ENCODE data around the gene RMRP. TPM values are rescaled to one million over a fixed set of nuclear protein-coding genes. Genes with fewer than 3 reads are reported as not detected.

The RMRP gene
- total RNA-seq, 4 donors from 2014 or later = 1,246 to 15,173 (median 11,383) TPM

DNA sequence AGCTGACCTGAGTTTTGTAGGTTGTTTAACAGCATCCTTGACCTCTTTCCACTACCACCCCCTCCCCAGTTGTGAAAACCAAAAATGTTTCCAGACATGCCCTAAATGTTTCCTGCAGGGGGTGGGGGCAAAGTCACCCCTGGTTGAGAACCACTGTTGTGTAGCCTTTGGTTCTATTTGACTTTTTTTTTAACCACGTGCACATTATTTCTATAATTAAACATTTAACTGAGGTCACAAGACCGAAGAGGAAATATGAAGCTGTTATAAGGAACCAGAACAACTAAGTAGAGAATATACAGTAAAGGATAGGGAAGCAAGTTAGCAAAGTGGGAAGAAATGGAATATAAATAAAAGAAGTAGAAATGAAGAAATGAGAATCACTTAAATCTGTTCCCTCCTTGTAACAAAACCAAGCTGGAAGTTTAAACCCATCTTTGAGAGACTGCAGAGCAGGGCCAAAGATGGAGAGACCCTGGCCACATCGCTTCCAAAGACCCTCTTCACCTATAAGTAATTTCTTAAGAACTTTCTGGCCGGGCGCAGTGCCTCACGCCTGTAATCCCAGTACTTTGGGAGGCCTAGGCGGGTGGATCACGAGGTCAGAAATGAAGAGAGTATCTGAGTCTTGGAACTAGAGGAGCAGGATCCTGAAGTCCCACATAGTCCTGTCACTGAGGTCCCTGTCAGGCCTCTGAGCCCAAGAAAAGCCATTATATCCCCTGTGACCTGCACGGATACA is 21.5 kb downstream of the RMRP start:
- H3K27ac ChIP-seq = no peak overlapping the region
- 85% methylated on average over 9 of the region's 9 CpGs for WGBS

GRCh38 chr9:35635730-35636129 is 22.1 kb downstream of the RMRP start:
- DNase-seq (ENCODE audit: low spot score in 2 of 2) = no peak

More for the DNA sequence above, 21.5 kb downstream of the RMRP start:
- Histone ChIP-seq H3K4me3 (no peak overlapping the region), H3K4me1 (no peaks in the 10 kb centered on the region), H3K27me3 (no peaks in the 10 kb centered on the region), H3K36me3 (no peaks in the 10 kb centered on the region), H3K9me3 (no peaks in the 10 kb centered on the region)
- DNase-seq (ENCODE audit: low spot score in 2 of 2) = no peak
- TF ChIP-seq EP300 (IDR thresholded peaks at IDR 0.05) = no peak
- no peak for TF ChIP-seq CTCF (IDR thresholded peaks at IDR 0.05)
- no peak for TF ChIP-seq POLR2AphosphoS5 (IDR thresholded peaks at IDR 0.05)
- TF ChIP-seq POLR2A (IDR thresholded peaks at IDR 0.05) = no peak

DNA sequence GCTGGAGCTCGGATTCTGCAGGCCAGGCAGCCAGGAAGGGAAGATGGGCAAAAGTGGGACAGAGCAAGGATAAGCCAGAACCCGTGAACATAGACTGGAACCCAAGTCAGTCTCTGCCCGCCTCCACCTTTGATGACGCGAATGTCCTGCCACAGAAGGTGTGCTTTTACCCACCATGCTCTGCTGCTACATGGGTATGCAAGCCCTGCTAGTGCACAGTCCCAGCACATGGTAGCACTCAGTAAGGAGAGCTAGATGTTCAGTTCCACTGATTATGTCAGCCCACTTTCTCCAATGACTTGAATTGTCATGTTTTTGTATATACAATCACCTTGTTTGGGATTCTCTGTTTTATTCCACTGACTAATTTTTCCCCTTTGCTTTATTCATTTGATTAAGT is 28.2 kb downstream of the RMRP start:
- H3K9me3 ChIP-seq = no peaks in the 10 kb centered on the region
- WGBS = 92% methylated on average over 5 of the region's 5 CpGs
- DNase-seq (ENCODE audit: low spot score in 2 of 2) = peak in 1 of 2 donors; percentile 16

More at GRCh38 chr9:35635730-35636129, 22.1 kb downstream of the RMRP start:
- no peaks in the 10 kb centered on the region for H3K9me3 ChIP-seq
- H3K27me3 ChIP-seq = no peaks in the 10 kb centered on the region
- H3K36me3 ChIP-seq = no peaks in the 10 kb centered on the region
- H3K4me3 ChIP-seq = no peak overlapping the region
- H3K4me1 ChIP-seq = no peaks in the 10 kb centered on the region
- TF ChIP-seq CTCF (IDR thresholded peaks at IDR 0.05) (no peak), POLR2AphosphoS5 (IDR thresholded peaks at IDR 0.05) (no peak), EP300 (IDR thresholded peaks at IDR 0.05) (no peak), POLR2A (IDR thresholded peaks at IDR 0.05) (no peak)
- H3K27ac ChIP-seq = no peak overlapping the region

GRCh38 chr9:35628389-35628991 is 29.3 kb downstream of the RMRP start:
- Histone ChIP-seq H3K4me1 (no peaks in the 10 kb centered on the region), H3K27me3 (no peaks in the 10 kb centered on the region), H3K27ac (no peak overlapping the region), H3K36me3 (no peaks in the 10 kb centered on the region), H3K9me3 (no peaks in the 10 kb centered on the region), H3K4me3 (no peak overlapping the region)
- 94% methylated on average over 6 of the region's 6 CpGs for WGBS
- TF ChIP-seq EP300 (IDR thresholded peaks at IDR 0.05) (no peak), POLR2A (IDR thresholded peaks at IDR 0.05) (no peak), POLR2AphosphoS5 (IDR thresholded peaks at IDR 0.05) (no peak), CTCF (IDR thresholded peaks at IDR 0.05) (no peak)
- DNase-seq (ENCODE audit: low spot score in 2 of 2) = peak in 1 of 2 donors; percentile 24

More for the DNA sequence above, 28.2 kb downstream of the RMRP start:
- no peaks in the 10 kb centered on the region for H3K4me1 ChIP-seq
- no peaks in the 10 kb centered on the region for H3K27me3 ChIP-seq
- no peaks in the 10 kb centered on the region for H3K36me3 ChIP-seq
- no peak overlapping the region for H3K4me3 ChIP-seq
- no peak overlapping the region for H3K27ac ChIP-seq
- TF ChIP-seq POLR2AphosphoS5 (IDR thresholded peaks at IDR 0.05) (no peak), CTCF (IDR thresholded peaks at IDR 0.05) (no peak)

GRCh38 chr9:35627575-35627974 is 30.2 kb downstream of the RMRP start:
- Histone ChIP-seq H3K27me3 (no peaks in the 10 kb centered on the region), H3K9me3 (no peaks in the 10 kb centered on the region), H3K36me3 (no peaks in the 10 kb centered on the region), H3K4me1 (no peaks in the 10 kb centered on the region), H3K4me3 (no peak overlapping the region), H3K27ac (no peak overlapping the region)
- 81% methylated on average over 2 of the region's 2 CpGs for WGBS
- no peak for DNase-seq (ENCODE audit: low spot score in 2 of 2)
- TF ChIP-seq POLR2AphosphoS5 (IDR thresholded peaks at IDR 0.05) = no peak
- no peak for TF ChIP-seq EP300 (IDR thresholded peaks at IDR 0.05)
- TF ChIP-seq POLR2A (IDR thresholded peaks at IDR 0.05) = no peak
- TF ChIP-seq CTCF (IDR thresholded peaks at IDR 0.05) = no peak

Measured in suprapubic skin (tissue), 4 donors.